ENCODE measurements around the gene TEX48.
A peak's percentile ranks its signal among the peaks of the same experiment; 100 is the strongest.

Gene TEX48

GRCh38 chr9:114666401-114666800 lies 15.6 kb downstream of the TEX48 start:
- no peak for FAIRE-seq

- FAIRE-seq: no peak
These were observed 17.8 kb downstream of the TEX48 start for GRCh38 chr9:114664181-114664580.

GRCh38 chr9:114662081-114662989 lies 19.7 kb downstream of the TEX48 start:
- no peak for FAIRE-seq

- no peak for FAIRE-seq
These were observed 24.3 kb downstream of the TEX48 start, which contains the start of gene TEX53 for GRCh38 chr9:114657705-114658104. TEX53 (minus strand) TSS chr9:114657805; CDS start chr9:114657774, 31 bp downstream.

- FAIRE-seq: no peak
These were observed 25.7 kb downstream of the TEX48 start for GRCh38 chr9:114656301-114656700.

GRCh38 chr9:114655689-114656088 lies 26.3 kb downstream of the TEX48 start:
- FAIRE-seq: no peak

GRCh38 chr9:114653556-114654159 lies 28.3 kb downstream of the TEX48 start:
- FAIRE-seq: peak; percentile 83

- no peak for FAIRE-seq
These were observed 29.0 kb downstream of the TEX48 start for GRCh38 chr9:114652776-114653555.

- FAIRE-seq: no peak
These were observed 38.1 kb downstream of the TEX48 start for GRCh38 chr9:114643896-114644295.

GRCh38 chr9:114643001-114643400 lies 39.0 kb downstream of the TEX48 start:
- no peak for FAIRE-seq

GRCh38 chr9:114641967-114642366 lies 40.0 kb downstream of the TEX48 start:
- FAIRE-seq: no peak

- no peak for FAIRE-seq
These were observed 43.6 kb downstream of the TEX48 start for GRCh38 chr9:114638404-114638803.

- FAIRE-seq: no peak
These were observed 47.6 kb downstream of the TEX48 start for GRCh38 chr9:114634387-114634786.

GRCh38 chr9:114633438-114634089 lies 48.4 kb downstream of the TEX48 start:
- FAIRE-seq: no peak

- no peak for FAIRE-seq
These were observed 50.8 kb downstream of the TEX48 start for GRCh38 chr9:114631166-114631565.

- FAIRE-seq: no peak
These were observed 52.4 kb downstream of the TEX48 start for GRCh38 chr9:114629563-114630090.

GRCh38 chr9:114627553-114627952 lies 54.4 kb downstream of the TEX48 start:
- no peak for FAIRE-seq

GRCh38 chr9:114626415-114627020 lies 55.5 kb downstream of the TEX48 start:
- no peak for FAIRE-seq

- FAIRE-seq: no peak
These were observed 57.3 kb downstream of the TEX48 start for GRCh38 chr9:114624677-114625076.

GRCh38 chr9:114621975-114622609 lies 59.9 kb downstream of the TEX48 start:
- FAIRE-seq: no peak

GRCh38 chr9:114621561-114621960 lies 60.4 kb downstream of the TEX48 start:
- FAIRE-seq: no peak

Data from G401.6 (cell line).